ENCODE measurements around the gene ADAMTS14.

Gene ADAMTS14

GRCh38 chr10:70677620-70678249 lies 5.4 kb downstream of the ADAMTS14 start:
- H3K4me3 ChIP-seq (ENCODE audit: low read depth, low read length) = no peak overlapping the region
- no peak for DNase-seq (ENCODE audit: low read depth)
- TF ChIP-seq MAX (IDR thresholded peaks at IDR 0.05; ENCODE audit: low read depth, low read length) = no peak
- no peak for TF ChIP-seq MYC (IDR thresholded peaks at IDR 0.05; ENCODE audit: low read depth, low read length)
- TF ChIP-seq CTCF (IDR thresholded peaks at IDR 0.05; ENCODE audit: low read depth, low read length) = no peak
- no peak for TF ChIP-seq POLR2A (IDR thresholded peaks at IDR 0.05; ENCODE audit: extremely low read depth, insufficient read length)

GRCh38 chr10:70678250-70678635 lies 5.9 kb downstream of the ADAMTS14 start:
- DNase-seq (ENCODE audit: low read depth) = no peak
- TF ChIP-seq MYC (IDR thresholded peaks at IDR 0.05; ENCODE audit: low read depth, low read length) (no peak), CTCF (IDR thresholded peaks at IDR 0.05; ENCODE audit: low read depth, low read length) (no peak), POLR2A (IDR thresholded peaks at IDR 0.05; ENCODE audit: extremely low read depth, insufficient read length) (no peak), MAX (IDR thresholded peaks at IDR 0.05; ENCODE audit: low read depth, low read length) (no peak)
- H3K4me3 ChIP-seq (ENCODE audit: low read depth, low read length) = no peak overlapping the region

- TF ChIP-seq MAX (IDR thresholded peaks at IDR 0.05; ENCODE audit: low read depth, low read length) (no peak), MYC (IDR thresholded peaks at IDR 0.05; ENCODE audit: low read depth, low read length) (no peak), POLR2A (IDR thresholded peaks at IDR 0.05; ENCODE audit: extremely low read depth, insufficient read length) (no peak), CTCF (IDR thresholded peaks at IDR 0.05; ENCODE audit: low read depth, low read length) (no peak)
- no peak for DNase-seq (ENCODE audit: low read depth)
- no peak overlapping the region for H3K4me3 ChIP-seq (ENCODE audit: low read depth, low read length)
These were observed 6.6 kb downstream of the ADAMTS14 start for GRCh38 chr10:70678757-70679489.

- TF ChIP-seq CTCF (IDR thresholded peaks at IDR 0.05; ENCODE audit: low read depth, low read length) = no peak
- TF ChIP-seq POLR2A (IDR thresholded peaks at IDR 0.05; ENCODE audit: extremely low read depth, insufficient read length) = no peak
- H3K4me3 ChIP-seq (ENCODE audit: low read depth, low read length) = no peak overlapping the region
- DNase-seq (ENCODE audit: low read depth) = no peak
These were observed 7.2 kb downstream of the ADAMTS14 start for GRCh38 chr10:70679498-70679897.

- no peak for DNase-seq (ENCODE audit: low read depth)
- TF ChIP-seq POLR2A (IDR thresholded peaks at IDR 0.05; ENCODE audit: extremely low read depth, insufficient read length) (no peak), MYC (IDR thresholded peaks at IDR 0.05; ENCODE audit: low read depth, low read length) (no peak), MAX (IDR thresholded peaks at IDR 0.05; ENCODE audit: low read depth, low read length) (no peak), CTCF (IDR thresholded peaks at IDR 0.05; ENCODE audit: low read depth, low read length) (no peak)
- no peak overlapping the region for H3K4me3 ChIP-seq (ENCODE audit: low read depth, low read length)
These were observed 8.8 kb downstream of the ADAMTS14 start for GRCh38 chr10:70680899-70681730.

All from NB4 (cell line).